ENCODE measurements around the gene C1orf115. TPM values are rescaled to one million over a fixed set of nuclear protein-coding genes. Genes with fewer than 3 reads are reported as not detected.
"Not testable (repeated sequence)": the region's sequence is repeated elsewhere in the genome, so short reads cannot be mapped to it uniquely, and the experiment has no call there.

Gene C1orf115
- total RNA-seq, 2 donors from 2014 or later, result 0.14 TPM; not detected in 1

DNA sequence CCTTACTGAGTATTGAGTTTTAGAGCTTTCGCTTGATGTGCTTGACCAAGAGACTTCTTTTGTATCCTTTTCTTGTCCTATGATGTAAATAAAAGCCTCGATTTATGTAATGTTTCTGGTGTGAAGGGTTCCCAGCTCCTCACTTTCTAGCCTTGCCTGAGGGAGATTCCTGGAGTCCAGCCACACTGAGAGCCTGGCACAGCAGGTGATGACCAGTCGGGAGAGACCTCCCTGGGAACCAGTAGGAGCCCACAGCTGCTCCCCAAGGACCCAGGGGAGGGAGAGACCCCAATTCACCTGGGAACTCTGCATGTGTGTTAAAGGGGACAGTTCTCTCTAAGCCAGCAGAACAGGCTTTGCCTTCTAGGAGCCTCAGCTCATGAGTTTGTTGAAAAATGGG lies 8.9 kb downstream of the C1orf115 start:
- peaks cover 0 to 8% of the 10 kb centered on the region in 2 donors for H3K4me1 Mint-ChIP-seq (ENCODE audit: low read depth in 2 of 2)
- DNase-seq (ENCODE audit: low spot score) (no peak), ATAC-seq (no peak)
- no peak overlapping the region for H3K4me3 Mint-ChIP-seq
- peaks cover 16 to 21% of the 10 kb centered on the region in 2 donors for H3K27me3 Mint-ChIP-seq
- no peak overlapping the region for H3K27ac Mint-ChIP-seq
- H3K36me3 Mint-ChIP-seq, result no peaks in the 10 kb centered on the region
- H3K9me3 Mint-ChIP-seq, result no peaks in the 10 kb centered on the region

DNA sequence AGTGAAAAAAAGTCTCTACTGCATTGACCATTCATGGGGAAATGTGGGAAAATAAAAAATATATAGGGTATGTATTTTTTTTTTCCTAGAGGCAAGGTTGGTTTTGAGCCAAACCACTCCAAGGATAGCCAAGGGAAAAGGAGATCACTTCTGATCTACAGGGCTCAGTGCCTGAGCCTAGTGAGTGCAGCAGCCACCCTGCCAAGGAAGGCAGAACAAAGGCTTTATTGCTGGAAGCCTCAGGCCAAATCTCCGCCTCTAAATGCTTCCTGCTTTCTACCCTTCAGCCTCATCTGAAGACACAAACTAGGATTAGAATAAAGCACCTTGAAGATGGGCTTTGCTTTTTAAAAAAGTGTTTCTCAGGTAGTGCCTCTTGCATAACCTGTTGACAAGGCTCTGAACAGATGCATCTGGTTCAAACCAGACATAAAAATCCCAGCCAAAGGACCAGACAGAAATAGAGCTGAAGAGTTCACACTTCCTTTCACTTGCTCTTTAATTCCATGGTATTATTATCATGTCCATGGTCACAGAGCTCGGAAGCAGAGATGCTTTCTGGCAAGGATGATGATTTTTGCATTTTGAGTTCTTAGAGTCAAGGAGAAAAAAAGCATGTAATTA lies 10.5 kb downstream of the C1orf115 start:
- H3K4me3 Mint-ChIP-seq, result no peak overlapping the region
- H3K36me3 Mint-ChIP-seq, result no peaks in the 10 kb centered on the region
- ATAC-seq, result no peak
- H3K27ac Mint-ChIP-seq, result no peak overlapping the region
- no peak for DNase-seq (ENCODE audit: low spot score)
- no peaks in the 10 kb centered on the region for H3K9me3 Mint-ChIP-seq
- peaks cover 22 to 27% of the 10 kb centered on the region in 2 donors for H3K27me3 Mint-ChIP-seq
- H3K4me1 Mint-ChIP-seq (ENCODE audit: low read depth in 2 of 2), result peaks cover 0 to 8% of the 10 kb centered on the region in 2 donors

DNA sequence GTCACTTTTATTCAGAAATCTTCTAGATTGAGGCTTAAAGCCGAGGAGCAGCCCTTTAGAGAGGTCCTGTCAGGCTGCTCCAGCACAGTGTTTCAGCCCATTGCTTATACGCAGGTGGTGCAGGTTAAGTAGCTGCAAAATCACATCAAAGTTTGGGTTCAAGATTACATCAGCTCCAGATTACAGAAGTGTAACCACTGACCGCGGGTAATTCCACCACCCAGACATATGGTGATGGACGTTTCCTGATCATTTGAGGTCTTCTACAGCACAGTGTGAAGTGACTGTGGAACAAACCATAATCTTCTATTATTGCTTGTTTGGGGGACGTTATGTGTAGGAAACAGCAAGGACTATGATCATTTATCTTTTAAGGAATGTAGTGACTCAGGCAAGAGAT lies 11.8 kb downstream of the C1orf115 start:
- Mint-ChIP-seq H3K4me1 (ENCODE audit: low read depth in 2 of 2) (peaks cover 0 to 8% of the 10 kb centered on the region in 2 donors), H3K27ac (no peak overlapping the region), H3K4me3 (no peak overlapping the region), H3K36me3 (no peaks in the 10 kb centered on the region), H3K27me3 (peaks cover 25 to 34% of the 10 kb centered on the region in 2 donors), H3K9me3 (no peaks in the 10 kb centered on the region)
- ATAC-seq (no peak), DNase-seq (ENCODE audit: low spot score) (no peak)

DNA sequence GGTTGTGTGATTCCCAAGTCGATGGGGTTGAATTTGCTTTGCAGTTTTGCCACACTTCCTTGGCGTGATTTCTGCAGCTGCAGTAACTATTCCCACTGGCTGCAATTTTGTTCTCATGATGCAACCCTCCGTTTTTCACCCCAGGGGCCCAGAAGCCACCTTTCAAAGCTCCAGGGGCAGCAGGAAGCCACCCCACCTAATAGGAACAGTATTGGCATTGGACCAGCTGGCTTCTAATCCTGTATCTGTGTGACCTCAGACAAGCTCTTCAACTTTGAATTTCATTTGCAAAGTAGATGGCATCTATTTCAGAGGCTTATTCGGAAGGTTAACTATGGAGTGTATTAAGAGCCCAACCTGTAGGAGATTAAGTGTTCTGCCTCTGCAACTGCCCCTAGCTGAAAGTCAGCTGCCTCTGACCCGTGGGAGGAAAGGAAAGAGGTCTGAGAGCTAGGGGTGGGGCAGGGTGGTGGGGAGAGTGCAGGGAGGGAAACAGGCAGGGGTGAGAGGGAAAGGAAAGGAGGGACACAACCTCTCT lies 12.6 kb downstream of the C1orf115 start:
- H3K4me1 Mint-ChIP-seq (ENCODE audit: low read depth in 2 of 2), result peaks cover 0 to 5% of the 10 kb centered on the region in 2 donors
- DNase-seq (ENCODE audit: low spot score) (no peak), ATAC-seq (no peak)
- no peak overlapping the region for H3K27ac Mint-ChIP-seq
- peaks cover 25 to 34% of the 10 kb centered on the region in 2 donors for H3K27me3 Mint-ChIP-seq
- no peak overlapping the region for H3K4me3 Mint-ChIP-seq
- H3K36me3 Mint-ChIP-seq, result no peaks in the 10 kb centered on the region
- H3K9me3 Mint-ChIP-seq, result no peaks in the 10 kb centered on the region

DNA sequence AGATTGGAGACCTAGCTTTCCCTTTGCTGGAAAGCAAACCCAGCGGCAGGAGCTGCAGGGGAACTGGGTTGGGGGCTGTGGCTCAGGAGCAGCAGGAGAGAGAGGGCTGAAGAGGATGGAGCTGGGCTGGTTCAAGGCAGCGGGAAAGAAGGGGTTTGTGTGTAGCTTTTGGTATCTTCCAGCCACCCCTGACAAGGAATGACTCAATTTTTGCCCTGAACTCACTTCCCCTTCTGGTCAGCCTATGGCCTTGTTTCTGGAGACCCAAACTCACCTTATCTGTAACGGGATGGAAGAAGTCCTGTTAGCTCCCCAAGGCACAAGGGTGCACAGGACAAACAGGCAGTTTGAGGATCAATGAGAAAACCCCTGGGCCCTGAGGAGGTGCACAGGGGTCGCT lies 13.1 kb downstream of the C1orf115 start:
- H3K4me1 Mint-ChIP-seq (ENCODE audit: low read depth in 2 of 2), result peaks cover 0 to 5% of the 10 kb centered on the region in 2 donors
- H3K36me3 Mint-ChIP-seq, result no peaks in the 10 kb centered on the region
- H3K27me3 Mint-ChIP-seq, result peaks cover 25 to 34% of the 10 kb centered on the region in 2 donors
- DNase-seq (ENCODE audit: low spot score), result no peak
- H3K4me3 Mint-ChIP-seq, result no peak overlapping the region
- no peak overlapping the region for H3K27ac Mint-ChIP-seq
- ATAC-seq, result no peak
- H3K9me3 Mint-ChIP-seq, result no peaks in the 10 kb centered on the region

DNA sequence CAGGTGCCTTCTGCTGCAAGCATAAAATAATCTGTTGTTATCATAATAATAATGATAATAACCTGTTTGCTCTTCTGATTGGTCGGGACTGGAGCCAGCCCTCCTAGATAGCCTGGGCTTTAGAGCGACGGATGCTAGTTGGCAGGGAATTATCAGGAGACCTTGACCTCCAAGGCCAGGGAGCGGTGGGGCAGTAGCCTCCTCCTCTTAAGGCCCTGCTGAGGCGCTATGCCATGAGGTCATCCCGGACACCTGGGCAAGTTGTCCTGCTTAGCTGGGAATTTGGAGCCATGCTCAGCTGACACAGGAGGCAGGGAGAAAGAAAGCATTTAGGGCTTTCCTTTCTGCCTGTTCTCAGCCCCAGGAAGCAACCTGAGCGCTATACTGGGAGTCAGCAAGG lies 15.6 kb downstream of the C1orf115 start:
- Mint-ChIP-seq H3K27me3 (peaks cover 29 to 34% of the 10 kb centered on the region in 2 donors), H3K4me1 (ENCODE audit: low read depth in 2 of 2) (peaks cover 0 to 5% of the 10 kb centered on the region in 2 donors), H3K27ac (no peak overlapping the region), H3K9me3 (no peaks in the 10 kb centered on the region), H3K36me3 (no peaks in the 10 kb centered on the region), H3K4me3 (no peak overlapping the region)
- DNase-seq (ENCODE audit: low spot score), result no peak
- ATAC-seq, result no peak

DNA sequence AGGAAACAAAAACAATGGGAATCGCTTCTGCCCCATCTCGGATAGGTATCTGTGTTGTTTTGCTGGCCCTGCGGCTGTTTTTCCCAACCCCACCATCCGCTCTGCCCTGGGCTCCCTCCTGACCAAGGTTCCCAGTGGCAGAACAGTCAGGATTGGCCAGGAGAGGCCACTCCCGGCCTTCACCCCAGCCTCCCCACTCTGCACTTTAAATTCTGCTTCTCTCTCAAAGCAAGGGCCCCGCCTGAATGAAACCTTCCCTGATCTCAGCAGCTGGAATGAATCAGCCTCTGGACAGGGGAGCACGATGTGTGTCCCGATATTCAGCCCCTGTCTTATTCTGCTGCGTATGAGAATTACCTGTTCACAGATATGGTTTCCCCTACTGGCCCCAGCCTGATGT lies 16.3 kb downstream of the C1orf115 start:
- no peak for DNase-seq (ENCODE audit: low spot score)
- H3K27me3 Mint-ChIP-seq, result peaks cover 29 to 34% of the 10 kb centered on the region in 2 donors
- no peak for ATAC-seq
- no peak overlapping the region for H3K27ac Mint-ChIP-seq
- peaks cover 0 to 5% of the 10 kb centered on the region in 2 donors for H3K4me1 Mint-ChIP-seq (ENCODE audit: low read depth in 2 of 2)
- H3K36me3 Mint-ChIP-seq, result no peaks in the 10 kb centered on the region
- no peak overlapping the region for H3K4me3 Mint-ChIP-seq
- H3K9me3 Mint-ChIP-seq, result no peaks in the 10 kb centered on the region

DNA sequence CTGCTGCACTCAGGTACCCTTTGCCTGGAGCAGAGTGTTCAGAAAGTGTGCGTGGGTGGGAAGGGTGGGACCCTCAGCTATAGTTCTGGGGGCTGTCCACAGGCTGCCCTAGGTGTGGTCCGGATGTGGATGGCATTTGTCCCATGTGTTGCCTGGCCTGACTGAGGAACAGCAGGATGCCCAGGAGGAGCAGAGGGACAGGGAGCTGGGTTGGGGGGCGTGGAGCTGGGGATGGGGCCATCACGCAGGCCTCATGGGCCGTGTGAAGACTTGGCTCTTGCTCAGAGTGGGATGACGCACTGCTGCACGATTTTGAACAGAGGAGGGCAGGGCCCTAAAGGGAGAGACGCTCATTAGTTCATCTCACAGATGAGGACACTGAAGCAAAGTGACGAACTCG lies 17.0 kb downstream of the C1orf115 start:
- H3K27ac Mint-ChIP-seq, result no peak overlapping the region
- peaks cover 0 to 2% of the 10 kb centered on the region in 2 donors for H3K4me1 Mint-ChIP-seq (ENCODE audit: low read depth in 2 of 2)
- peaks cover 26 to 29% of the 10 kb centered on the region in 2 donors for H3K27me3 Mint-ChIP-seq
- no peaks in the 10 kb centered on the region for H3K9me3 Mint-ChIP-seq
- H3K4me3 Mint-ChIP-seq, result no peak overlapping the region
- no peak for DNase-seq (ENCODE audit: low spot score)
- ATAC-seq, result no peak
- H3K36me3 Mint-ChIP-seq, result no peaks in the 10 kb centered on the region

DNA sequence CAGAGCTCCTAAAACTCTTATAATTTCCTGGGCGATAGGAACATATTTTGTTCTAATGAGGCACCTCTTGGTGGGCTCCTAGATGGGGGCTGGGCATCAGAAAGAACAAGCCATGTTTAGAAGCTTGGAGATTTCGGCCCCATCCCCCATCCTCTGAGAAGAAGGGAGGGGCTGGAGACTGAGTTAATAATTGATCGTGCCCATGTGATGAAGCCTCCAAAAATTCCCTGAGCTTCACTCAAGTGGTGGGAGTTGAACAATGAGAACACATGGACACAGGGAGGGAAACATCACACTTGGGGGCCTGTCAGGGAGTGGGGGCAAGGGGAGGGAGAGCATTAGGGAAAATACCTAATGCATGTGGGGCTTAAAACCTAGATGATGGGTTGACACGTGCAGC lies 18.1 kb downstream of the C1orf115 start:
- H3K36me3 Mint-ChIP-seq, result no peaks in the 10 kb centered on the region
- no peak overlapping the region for H3K27ac Mint-ChIP-seq
- DNase-seq (ENCODE audit: low spot score) (no peak), ATAC-seq (no peak)
- no peaks in the 10 kb centered on the region for H3K4me1 Mint-ChIP-seq (ENCODE audit: low read depth in 2 of 2)
- H3K9me3 Mint-ChIP-seq, result no peaks in the 10 kb centered on the region
- peaks cover 18% of the 10 kb centered on the region in 2 donors for H3K27me3 Mint-ChIP-seq
- no peak overlapping the region for H3K4me3 Mint-ChIP-seq

DNA sequence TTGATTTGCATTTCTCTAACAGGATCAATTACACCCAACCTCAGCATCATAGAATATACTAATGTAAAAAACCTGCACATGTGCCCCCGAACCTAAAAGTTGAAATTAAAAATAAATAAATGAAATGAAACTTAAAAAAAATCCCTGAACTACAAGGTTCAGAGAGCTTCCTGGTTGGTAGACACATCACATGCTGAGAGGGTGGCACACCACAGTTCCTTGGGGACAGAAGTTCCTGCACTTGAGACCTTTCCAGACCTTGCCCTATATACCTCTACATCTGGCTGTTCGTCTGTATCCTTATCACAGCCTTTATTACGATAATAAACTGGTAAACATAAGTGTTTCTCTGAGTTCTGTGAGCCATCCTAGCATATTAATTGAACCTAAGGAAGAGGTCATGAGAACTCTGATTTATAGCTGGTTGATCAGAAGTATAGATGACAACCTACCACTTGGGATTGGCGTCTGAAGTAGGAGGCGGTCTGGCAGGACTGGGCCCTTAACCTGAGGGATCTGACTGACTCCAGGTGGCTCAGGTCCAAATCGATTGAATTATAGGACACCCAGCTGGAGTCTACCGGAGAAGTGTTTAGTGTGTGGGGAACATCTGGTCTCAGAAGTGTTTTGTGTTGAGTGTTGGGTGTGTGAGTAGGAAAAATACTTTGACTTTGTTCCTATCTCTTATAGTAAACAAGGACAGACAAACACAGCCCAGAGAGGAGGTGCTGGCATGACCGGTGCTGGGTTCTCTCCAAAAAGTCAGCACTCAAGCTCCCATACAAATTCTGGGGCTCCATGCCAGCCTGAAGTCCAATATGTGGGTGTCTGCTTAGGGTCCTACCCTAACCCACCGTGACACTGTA lies 19.0 kb downstream of the C1orf115 start:
- ATAC-seq (no peak), DNase-seq (ENCODE audit: low spot score) (no peak)
- H3K27me3 Mint-ChIP-seq, result peaks cover 12 to 17% of the 10 kb centered on the region in 2 donors
- H3K27ac Mint-ChIP-seq, result no peak overlapping the region
- no peaks in the 10 kb centered on the region for H3K4me1 Mint-ChIP-seq (ENCODE audit: low read depth in 2 of 2)
- H3K4me3 Mint-ChIP-seq, result no peak overlapping the region
- H3K36me3 Mint-ChIP-seq, result no peaks in the 10 kb centered on the region
- no peaks in the 10 kb centered on the region for H3K9me3 Mint-ChIP-seq

DNA sequence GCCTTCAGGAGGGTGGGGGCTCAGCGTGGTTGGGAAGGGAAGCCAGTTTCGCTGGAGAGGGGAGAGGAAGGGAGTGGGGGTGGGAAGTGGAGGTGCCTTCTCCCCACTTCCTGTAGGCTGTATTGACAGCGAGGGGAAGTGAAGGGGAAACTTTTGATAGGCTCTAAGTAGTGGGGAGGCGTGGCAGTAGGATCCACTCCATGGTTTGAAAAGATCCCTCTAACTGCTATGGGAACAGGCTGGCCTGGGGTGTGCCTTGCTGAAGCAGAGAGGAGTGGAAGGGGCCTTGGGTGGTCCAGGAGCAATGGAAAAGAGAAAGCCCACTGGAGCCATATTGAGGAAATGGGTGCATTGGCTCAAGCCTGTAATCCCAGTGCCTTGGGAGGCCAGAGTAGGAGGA lies 20.2 kb downstream of the C1orf115 start:
- Mint-ChIP-seq H3K4me1 (ENCODE audit: low read depth in 2 of 2) (no peaks in the 10 kb centered on the region), H3K9me3 (no peaks in the 10 kb centered on the region), H3K27ac (no peak overlapping the region), H3K4me3 (no peak overlapping the region), H3K27me3 (peaks cover 8 to 11% of the 10 kb centered on the region in 2 donors), H3K36me3 (no peaks in the 10 kb centered on the region)
- DNase-seq (ENCODE audit: low spot score) (no peak), ATAC-seq (no peak)

DNA sequence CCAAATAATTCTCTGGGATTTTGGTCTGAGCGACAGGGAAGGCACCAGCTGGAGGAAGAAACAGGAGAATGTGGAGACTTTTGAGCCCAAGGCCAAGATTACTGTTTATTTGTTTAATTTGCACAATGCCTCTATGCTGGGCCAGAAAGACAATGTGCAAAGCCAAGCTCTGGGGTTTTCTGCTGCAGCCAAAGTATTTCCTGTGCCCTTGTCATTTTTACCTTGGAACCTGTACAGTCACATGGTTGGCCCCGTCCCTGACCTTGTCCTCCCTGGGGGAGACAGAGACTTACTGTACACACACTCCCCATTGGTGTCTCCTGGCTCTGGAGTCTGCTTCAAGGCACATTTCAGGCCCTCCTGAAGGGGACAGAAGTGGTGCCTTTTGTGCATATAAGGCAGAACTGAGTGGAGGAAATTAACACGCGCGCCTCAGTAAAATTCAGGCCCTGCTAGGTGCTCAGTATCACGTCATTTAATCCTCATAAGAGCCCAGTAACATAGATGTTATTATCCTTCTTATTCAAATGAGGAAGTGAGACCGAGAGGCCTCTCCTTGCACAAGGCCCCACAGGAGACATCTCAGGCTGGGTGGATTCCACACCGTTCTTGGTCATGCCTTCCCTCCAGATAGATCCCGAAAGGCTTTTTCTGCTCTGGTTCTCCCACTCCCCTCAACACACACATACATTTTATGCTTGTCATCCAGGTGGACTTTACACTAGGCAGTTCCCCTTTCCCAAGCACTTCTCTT lies 21.1 kb downstream of the C1orf115 start:
- DNase-seq (ENCODE audit: low spot score) (no peak), ATAC-seq (no peak)
- Mint-ChIP-seq H3K27ac (no peak overlapping the region), H3K4me3 (no peak overlapping the region), H3K9me3 (no peaks in the 10 kb centered on the region), H3K4me1 (ENCODE audit: low read depth in 2 of 2) (no peaks in the 10 kb centered on the region), H3K27me3 (peaks cover 7 to 12% of the 10 kb centered on the region in 2 donors), H3K36me3 (no peaks in the 10 kb centered on the region)

DNA sequence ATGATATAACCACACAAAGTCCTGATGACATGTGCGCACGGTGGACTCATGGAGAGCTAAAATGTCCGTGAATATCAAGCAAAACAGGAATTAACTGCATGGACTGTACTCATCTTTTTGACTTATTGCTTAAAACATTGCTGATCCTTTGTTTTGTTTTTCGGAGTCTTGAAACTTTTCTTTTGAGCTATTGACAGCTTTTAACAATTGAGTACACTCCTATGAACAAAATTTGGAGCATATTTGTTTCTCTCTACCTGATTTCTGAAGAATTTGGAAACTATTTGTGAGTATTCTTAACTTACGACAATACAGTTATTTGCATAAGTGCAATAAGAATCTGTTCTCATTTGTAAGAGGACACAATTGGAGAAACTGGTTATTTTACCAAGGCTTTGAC lies 25.8 kb downstream of the C1orf115 start:
- H3K27ac Mint-ChIP-seq; H3K9me3 Mint-ChIP-seq; H3K36me3 Mint-ChIP-seq; H3K4me3 Mint-ChIP-seq; H3K4me1 Mint-ChIP-seq (ENCODE audit: low read depth in 2 of 2); DNase-seq (ENCODE audit: low spot score); ATAC-seq: not testable (repeated sequence)
- peaks cover 23 to 27% of the 10 kb centered on the region in 2 donors for H3K27me3 Mint-ChIP-seq

Data from natural killer cell treated with Interleukin-12 subunit alpha and Interleukin-12 subunit beta and Interleukin-15 and Interleukin-18, amount 100 ng/mL, for 72 hours (primary cell).